GM21447 (cell line): ENCODE data around the gene AARSD1.
"Not testable (repeated sequence)": the region's sequence is repeated elsewhere in the genome, so short reads cannot be mapped to it uniquely, and the experiment has no call there.

Experiments
- ATAC-seq: cut with Tn5 transposase; IDR thresholded peaks from one replicate; pipeline ENCODE4 v1.9.1; 2021; ENCODE audit not compliant: unreplicated experiment

The AARSD1 gene, protein sequence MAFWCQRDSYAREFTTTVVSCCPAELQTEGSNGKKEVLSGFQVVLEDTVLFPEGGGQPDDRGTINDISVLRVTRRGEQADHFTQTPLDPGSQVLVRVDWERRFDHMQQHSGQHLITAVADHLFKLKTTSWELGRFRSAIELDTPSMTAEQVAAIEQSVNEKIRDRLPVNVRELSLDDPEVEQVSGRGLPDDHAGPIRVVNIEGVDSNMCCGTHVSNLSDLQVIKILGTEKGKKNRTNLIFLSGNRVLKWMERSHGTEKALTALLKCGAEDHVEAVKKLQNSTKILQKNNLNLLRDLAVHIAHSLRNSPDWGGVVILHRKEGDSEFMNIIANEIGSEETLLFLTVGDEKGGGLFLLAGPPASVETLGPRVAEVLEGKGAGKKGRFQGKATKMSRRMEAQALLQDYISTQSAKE

DNA sequence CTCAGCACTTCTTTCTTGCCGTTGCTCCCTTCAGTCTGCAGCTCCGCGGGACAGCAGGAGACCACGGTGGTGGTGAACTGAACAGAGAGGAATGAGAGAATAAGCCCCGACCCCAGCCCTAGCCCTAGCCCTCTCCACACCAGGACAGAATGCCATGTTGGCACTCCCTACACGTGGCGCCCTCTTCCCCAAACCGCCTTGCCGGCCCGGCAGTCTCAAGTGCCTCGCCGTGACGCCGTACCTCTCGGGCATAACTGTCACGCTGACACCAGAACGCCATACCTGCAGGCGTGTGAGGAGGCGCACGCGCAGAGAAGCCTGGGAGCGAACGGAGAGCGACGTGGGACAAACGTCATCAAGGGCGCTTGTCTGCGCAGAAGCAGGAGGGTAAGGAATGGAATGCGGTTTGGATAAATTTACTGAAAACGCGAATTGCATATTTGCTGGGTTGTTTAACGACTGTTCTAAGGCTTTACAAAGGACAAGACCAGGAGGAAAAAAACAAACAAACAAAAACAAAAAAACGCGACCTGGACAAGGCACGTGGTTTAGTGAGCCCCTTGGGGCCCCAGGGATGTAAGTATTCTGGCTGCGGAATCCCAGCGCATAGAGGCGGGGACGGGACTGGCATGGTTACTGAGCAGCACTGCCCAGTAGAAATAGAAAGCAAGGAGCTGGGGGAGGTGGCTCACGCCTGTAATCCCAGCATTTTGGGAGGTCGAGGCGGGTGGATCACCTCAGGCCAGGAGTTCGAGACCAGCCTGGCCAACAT, at the start of gene AARSD1:
Gene AARSD1, minus strand, starts transcription at position 294 of the 772 bp plus-strand sequence. Its CDS starts 14 bp downstream, at position 280.
- ATAC-seq, result peak; percentile 78

DNA sequence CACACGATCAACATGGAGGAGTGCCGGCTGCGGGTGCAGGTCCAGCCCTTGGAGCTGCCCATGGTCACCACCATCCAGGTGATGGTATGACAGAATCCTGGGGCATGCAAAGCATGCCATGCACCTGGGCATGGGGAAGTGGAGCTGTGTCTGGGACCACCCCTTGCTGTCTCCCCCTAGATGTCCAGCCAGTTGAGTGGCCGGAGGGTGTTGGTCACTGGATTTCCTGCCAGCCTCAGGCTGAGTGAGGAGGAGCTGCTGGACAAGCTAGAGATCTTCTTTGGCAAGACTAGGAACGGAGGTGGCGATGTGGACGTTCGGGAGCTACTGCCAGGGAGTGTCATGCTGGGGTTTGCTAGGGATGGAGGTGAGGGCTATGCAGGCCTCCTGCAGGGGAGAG, 49.0 kb upstream of the AARSD1 start:
- ATAC-seq, result no peak

DNA sequence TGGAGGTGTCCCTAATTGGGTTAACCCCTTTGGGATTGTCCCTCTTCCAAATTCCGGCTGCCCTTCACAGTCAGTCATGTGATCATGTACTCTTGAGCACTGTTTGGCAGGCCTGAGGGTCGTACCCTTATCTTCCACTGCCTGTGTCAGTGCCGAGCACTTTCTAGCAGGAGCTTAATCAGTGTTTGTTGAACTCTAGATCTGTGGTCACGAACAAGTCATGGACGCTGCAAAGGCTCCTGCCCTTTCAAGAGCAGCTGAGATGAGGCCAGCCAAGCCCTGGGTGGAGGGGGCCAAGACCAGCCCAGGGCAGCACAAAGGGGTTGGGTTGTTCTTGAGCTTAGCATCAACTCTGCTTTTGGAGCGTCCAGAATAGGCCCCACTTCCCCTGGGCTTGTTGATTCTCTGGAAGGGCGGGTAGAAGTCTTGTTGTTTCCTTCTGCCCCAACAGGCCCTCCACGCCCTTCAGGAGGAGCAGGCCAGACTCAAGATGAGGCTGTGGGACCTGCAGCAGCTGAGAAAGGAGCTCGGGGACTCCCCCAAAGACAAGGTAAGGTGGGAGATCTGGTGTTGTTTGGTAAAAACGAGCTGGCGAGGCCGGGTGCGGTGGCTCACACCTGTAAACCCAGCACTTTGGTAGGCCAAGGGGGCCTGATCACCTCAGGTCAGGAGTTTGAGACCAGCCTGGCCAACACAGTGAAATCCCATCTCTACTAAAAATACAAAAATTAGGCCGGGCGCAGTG, 47.6 kb upstream of the AARSD1 start:
- no peak for ATAC-seq

DNA sequence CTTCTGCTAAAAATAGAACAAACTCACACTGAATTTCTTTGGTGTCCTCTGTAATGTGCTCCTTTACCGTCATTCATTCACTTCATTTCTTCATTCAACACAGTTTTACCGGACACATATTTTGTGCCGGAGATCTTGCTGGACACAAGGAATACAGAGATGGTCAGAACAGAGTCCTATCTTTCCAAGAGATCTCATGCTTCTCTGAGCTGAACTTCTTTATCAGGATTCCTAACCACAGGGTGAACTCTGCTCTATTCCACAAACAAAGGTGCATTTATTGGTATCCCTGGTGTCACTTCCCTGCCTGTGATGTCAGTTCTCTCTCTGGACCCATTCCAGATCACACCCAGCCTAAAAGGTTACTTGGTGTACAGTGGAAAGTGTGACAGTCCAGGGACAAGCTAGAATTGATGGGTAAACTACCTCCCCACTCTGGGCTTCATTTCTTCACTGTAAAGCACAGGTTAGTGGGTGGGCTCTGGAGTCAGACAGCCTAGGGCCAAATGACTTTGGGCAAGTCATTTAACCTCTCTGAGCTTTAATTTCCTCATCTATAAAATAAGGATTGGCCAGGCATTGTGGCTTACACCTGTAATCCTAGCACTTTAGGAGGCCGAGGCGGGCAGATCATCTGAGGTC, 46.5 kb upstream of the AARSD1 start:
- no peak for ATAC-seq

DNA sequence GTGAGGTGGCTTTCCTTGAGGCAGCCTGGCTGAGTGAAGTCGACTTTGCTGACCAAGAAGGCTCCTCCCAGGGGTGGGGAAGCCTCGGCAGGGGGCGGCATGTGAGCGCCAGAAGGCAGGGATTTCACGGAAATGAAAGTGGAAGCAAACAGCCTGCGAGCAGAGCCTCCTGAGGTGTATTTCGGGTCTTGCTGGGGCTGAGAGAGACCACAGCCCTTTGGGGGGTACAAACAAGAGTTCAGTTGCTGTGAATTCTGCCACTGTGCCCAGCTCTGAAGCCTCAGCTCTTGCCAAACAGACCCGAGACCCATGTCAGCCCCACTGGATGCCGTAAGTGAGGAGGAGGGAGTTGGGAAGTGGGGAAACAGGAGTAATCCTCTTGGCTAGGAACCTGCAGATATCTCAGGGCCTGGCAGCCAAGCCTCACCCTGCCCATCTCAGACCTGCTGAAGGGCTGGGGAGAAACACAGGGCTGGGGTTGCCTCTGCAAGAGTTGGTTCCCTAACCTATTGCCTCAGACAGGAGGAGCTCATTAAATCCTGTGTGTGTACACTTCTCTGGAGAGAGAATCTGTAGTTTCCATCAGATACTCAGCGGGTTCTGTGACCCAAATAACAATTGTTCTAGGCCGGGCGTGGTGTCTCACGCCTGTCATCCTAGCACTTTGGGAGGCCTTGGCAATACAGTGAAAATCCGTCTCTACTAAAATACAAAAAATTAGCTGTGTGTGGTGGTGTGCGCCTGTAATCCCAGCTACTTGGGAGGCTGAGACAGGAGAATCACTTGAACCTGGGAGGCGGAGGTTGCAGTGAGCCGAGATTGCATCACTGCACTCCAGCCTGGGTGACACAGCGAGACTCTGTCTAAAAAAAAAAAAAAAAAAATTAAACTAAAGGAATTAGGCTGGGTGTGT, 42.6 kb upstream of the AARSD1 start, which contains the start of gene IFI35:
Gene IFI35, plus strand, starts transcription at position 146 of the 913 bp plus-strand sequence. Its CDS starts 164 bp downstream, at position 310.
- ATAC-seq, result peak; percentile 90

DNA sequence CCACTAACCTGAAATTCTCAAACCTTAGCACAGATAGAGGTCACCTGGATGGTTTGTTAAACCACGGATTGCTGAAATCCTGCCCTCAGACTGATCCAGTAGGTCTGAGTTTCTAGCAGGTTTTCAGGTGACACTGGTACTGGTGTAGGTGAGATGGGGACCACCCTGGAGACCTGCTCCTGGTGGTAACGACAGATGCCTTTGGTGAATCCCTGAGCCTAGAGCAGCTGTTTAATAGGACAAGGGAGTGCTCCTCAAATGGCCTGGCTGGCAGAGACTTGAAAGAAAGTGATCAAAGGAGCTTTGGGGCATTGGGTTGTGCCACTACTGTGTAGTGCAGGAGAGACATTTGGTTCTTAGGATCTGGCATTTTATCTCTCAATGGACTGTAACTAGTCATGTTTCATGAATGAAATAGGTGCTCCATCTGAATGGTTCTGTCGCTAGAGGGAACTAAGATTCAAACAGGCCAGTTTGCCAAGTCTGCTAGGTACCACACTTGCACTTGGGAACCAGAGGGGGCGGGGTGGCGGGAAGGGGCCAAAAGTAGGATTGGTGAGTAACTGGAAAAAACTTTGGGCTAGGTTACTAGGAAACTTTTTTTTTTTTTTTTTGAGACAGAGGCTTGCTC, 39.4 kb upstream of the AARSD1 start:
- ATAC-seq, result no peak

DNA sequence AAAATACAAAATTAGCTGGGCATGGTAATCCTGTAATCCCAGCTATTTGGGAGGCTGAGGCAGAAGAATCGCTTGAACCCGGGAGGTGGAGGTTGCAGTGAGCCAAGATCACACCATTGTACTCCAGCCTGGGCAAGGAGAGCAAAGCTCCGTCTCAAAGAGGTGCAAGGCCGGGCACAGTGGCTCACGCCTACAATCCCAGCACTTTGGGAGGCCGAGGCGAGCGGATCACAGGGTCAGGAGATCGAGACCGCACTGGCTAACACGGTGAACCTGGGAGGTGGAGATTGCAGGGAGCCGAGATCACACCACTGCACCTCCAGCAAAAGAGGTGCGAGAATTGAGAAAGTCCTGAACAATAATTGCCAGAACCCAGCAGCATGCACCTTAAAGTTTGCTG, 36.6 kb upstream of the AARSD1 start:
- ATAC-seq, result not testable (repeated sequence)

DNA sequence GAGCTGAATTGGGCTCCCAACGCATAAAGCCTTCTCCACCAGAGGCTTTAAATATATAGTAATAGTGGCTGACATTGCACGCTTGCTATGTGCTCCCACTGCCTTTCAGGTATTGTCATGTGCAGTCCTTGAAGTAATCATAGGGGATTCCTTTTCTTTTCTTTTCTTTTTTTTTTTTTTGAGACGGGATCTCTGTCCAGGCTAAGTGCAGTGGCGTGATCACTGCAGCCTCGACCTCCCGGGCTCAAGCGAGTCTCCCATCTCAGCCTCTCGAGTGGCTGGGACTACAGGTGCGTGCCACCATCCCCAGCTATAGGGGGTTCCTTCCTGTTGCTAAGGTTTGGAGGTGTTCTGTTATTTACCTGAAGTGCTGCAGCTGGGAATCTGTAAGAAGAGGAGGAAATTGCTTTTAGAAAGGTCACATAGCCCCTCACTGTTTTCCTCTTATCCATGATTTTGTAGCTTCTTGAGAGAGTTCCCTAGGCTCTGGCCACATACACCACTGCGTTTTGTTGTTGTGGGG, 34.8 kb upstream of the AARSD1 start:
- ATAC-seq, result no peak

DNA sequence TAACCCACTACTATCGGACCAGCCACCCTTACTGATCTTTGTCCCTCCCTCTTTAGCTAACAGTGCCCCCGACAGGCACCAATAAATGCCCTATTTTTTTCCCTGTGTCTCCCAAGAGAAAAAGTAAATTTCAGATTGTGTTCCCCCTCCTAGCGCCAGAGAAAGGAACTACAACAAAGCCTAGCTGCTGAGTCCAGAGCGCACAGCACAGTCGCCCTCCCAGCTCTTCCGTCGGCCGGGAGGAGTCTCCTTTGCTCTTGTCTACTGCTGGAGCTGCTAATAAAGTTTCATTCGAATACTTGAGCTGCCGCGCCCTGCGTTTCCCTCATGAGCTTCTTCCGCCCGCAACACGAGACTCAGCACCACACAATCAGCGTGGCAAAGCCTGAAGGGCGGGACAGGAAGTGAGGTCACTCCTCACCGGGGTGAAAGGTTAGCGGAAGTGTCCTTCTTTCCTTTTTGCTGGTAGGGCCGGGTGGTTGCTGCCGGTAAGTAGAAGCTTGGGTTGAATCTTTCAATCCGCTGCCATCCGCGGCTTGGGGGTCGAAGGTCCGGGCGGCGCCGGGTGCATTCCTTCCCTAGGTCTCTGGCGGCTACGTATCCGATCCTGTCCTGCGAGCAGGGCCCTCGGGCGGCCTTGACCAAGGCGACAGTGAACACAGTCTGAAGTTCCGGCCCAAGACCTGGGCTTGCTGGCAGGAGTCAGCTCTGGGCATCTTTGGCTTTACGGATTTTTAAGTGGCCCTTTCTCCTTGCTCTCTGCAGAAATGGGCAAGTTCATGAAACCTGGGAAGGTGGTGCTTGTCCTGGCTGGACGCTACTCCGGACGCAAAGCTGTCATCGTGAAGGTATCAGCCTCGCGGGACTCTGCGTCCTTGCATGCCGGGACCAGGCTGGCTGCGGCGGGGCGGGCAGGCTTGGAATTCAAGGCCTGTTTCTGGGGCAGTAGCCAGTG, 34.0 kb upstream of the AARSD1 start, which contains the start of gene RPL27:
Gene RPL27, plus strand, starts transcription at position 436 of the 955 bp plus-strand sequence. Its CDS starts 332 bp downstream, at position 768.
- peak; percentile 88 for ATAC-seq

DNA sequence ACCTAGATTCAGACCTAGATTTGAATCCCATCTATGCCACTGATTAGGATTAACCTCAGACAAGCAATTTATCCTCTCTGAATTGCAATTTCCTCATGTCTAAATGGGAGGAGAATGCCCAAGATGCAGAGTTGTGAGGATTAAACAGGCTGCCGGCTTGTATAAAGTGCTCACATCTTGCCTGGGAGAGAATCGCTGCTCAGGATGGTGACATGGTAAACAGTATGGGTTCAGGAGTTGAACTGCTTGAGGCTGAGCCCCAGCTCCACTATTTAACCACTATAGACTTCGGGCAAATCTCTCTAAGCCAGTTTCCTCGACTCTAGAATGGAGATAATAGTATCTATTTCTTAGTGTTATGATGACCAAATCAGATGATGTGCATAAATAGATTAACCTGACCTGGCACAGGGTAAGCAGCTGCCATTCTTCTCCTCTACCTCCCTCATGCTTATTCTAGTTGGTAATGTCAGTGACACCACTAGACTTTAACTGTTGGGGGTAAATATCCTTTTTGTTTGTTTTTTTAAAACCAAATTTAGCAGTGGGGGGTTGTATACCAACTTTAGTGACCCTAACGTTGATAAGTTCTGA, 33.2 kb upstream of the AARSD1 start:
- no peak for ATAC-seq

DNA sequence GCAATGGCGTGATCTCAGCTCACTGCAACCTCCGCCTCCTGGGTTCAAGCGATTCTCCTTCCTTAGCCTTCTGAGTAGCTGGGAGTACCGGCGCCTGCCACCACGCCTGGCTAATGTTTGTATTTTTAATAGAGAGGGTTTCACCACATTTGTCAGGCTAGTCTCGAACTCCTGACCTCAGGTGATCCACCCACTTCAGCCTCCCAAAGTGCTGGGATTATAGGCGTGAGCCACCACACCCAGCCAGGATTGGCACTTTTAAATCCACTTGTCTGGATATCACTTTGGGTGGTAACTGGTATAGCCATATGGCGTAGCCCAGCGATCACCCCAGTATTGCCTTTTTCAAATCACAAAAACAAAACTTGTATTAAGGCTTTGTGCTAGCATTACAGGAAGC, 29.7 kb upstream of the AARSD1 start:
- not testable (repeated sequence) for ATAC-seq

DNA sequence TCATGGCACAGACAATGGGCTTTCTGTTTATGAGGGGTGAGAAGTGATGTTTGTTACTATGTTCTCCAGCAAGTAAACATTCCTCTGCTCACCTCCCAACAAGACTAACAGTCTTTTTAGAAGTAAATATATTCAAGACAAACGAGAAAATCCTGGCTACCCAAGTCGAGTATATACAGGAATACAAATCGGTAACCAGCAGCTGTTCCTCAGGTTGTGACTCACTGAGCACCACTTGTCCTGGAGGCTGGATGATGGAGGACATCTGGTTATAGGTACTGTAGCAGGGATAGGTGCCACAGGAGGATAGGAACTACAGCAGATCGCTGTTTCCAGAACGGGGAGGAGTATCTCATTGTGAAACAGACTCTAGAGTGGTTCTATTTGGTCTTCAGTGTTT, 28.6 kb upstream of the AARSD1 start:
- ATAC-seq, result no peak

DNA sequence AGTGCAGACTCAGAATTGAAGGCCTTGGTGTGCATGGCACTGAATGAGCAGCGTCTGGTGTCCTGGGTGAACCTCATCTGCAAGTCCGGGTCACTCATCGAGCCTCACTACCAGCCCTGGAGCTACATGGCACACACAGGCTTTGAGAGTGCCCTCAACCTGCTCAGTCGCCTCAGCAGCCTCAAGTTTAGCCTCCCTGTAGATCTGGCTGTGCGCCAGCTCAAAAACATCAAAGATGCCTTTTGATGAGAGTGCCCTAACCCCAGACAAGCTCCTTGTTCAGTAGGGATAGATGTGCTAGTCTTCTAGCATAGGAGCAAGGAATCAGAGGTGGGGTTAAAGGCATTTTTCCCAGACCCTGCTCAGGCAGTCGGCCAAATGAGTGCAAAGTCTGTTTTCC, 27.2 kb upstream of the AARSD1 start:
- ATAC-seq, result no peak

DNA sequence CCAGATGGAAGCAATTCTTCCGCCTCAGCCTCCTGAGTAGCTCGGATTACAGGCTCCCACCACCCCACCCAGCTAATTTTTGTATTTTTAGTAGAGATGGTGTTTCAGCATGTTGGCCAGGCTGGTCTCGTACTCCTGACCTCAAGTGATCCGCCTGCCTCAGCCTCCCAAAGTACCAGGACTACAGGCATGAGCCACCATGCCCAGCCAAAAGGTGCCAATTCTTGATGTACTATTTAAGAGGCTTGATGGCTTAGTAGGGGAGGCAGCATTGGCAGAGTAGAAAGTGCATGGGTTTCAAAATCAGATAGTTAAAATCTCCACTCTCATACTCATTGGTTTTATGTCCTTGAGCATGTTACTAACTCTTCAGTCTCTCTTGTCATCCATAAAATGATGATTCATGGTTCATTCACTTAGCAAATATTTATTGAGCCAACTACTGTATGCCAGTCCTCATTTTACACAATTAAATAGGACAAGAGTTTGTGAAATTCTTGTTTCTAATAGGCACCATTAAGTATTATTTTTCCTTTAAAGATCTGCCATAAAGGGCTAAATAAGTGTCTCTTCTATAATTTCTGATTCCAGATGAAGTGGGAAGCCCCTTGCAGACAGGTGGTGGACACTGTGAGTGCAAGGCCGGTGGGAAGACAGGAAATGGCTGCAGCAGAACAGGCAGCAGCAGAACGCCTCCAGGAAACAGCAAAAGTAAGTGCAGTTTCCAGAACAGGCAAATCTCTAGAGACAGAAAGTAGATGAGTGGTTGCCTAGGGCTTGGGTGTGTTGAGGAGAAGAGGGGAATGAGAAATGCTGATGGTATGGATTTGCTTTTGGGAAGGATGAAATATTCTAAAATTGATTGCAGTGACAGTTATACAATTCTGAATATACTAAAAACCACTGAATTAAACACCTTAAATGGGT, 25.7 kb upstream of the AARSD1 start:
- no peak for ATAC-seq

DNA sequence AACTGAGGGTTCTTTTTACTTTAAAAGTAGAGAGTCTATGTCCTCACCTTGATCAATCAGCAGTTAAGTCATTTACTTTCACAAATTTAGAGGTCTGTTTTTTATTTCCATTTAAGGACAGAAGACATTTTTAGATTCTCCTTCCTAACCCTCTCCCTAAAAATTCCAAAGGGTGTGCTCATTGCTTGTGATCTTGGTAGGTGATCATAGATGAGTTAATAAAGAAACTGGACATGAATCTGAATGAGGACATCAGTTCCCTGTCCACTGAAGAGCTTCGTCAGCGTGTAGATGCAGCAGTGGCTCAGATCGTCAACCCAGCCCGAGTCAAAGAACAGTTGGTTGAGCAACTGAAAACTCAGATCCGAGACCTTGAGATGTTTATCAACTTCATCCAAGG, 24.9 kb upstream of the AARSD1 start:
- no peak for ATAC-seq

DNA sequence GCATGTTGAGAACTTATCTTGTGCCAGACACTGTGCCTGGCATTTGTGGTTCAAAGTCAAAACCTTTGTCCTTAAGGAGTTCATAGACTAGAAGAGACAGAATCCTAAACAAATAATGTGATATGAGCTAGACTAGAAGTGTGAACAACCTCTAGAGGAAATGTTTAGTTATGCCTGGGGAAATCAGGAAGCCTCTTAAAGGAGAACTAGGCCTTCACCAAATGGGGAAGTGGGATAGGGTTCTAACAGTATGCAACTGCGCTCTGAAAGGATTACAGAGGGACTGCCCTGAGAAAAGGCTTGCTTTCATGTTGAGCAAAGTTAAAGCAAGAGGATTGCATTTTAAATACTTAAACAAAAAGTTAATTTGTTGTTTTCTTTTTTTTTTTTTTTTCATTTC, 21.0 kb upstream of the AARSD1 start:
- ATAC-seq, result peak; percentile 55
